Loucy (cell line): ENCODE measurements around the gene SYP.

Experiments used
- CTCF ChIP-seq: fragments of 200-600 bp; sonication (generic); conservative IDR thresholded peaks from 2 replicates; pipeline ENCODE4 v1.5.1; 2014; ENCODE audit warnings: mild to moderate bottlenecking, antibody characterized with exemption, low read length
- EZH2phosphoT487 ChIP-seq: fragments of 200-600 bp; IDR thresholded peaks from 2 replicates; pipeline ENCODE4 v1.6.1; 2018; ENCODE audit warnings: antibody characterized with exemption, mild to moderate bottlenecking, moderate library complexity, borderline replicate concordance

DNA sequence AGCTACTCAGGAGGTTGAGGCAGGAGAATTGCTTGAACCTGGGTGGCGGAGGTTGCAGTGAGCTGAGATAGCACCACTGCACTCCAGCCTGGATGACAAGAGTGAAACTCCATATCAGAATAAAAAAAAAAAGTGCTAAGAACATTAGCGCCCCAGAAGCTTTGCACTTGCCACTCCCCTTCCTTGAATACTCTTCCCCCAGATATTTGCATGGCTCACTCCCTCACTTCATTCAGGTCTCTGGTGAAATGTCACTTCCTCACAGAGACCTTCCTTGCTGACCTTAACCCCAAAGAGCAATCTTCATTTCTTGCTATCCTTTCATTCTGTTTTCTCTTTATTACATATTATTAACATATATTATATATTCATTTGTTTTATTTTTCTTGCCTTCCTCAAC is 21.9 kb upstream of the SYP start:
- no peak for TF ChIP-seq CTCF
- no peak for TF ChIP-seq EZH2phosphoT487
